CD4-positive, alpha-beta T cell (primary cell): ENCODE measurements around the gene PHLDB3. TPM values are rescaled to one million over a fixed set of nuclear protein-coding genes. Genes with fewer than 3 reads are reported as not detected.

Experiments
- ATAC-seq: fragments of 200-7000 bp; cut with Tn5 transposase; one replicate; pipeline ENCODE4 v1.10.0; 2022; ENCODE audit warnings: mild to moderate bottlenecking; ENCODE audit not compliant: poor library complexity
- CTCF ChIA-PET: fragments of 350-600 bp; sonication (Branson Sonifier 250); formaldehyde crosslinking; loops from one replicate; lab custom pipeline; 2021; ENCODE audit warnings: antibody characterized with exemption, inconsistent platforms; lab: Charles Lee
- POLR2A ChIA-PET: fragments of 350-600 bp; sonication (Branson Sonifier 250); formaldehyde crosslinking; loops from one replicate; lab custom pipeline; 2021; ENCODE audit warnings: antibody characterized with exemption, inconsistent platforms; lab: Charles Lee
- DNase-seq, 14 experiments: peaks; one replicate each; pipeline ENCODE4 v3.0.0-alpha.2; 2013 to 2020; ENCODE audit warnings: mixed read lengths in 2 of 14
- H3K27ac ChIP-seq, 2 donors: one replicate each; pipeline versions ENCODE4 v1.5.1 to v1.7.0; 2013; ENCODE audit warnings: low read length in 2 of 2, low read depth in 1 of 2, mild to moderate bottlenecking in 1 of 2
- H3K27me3 ChIP-seq, 2 experiments: 1 replicate in 1 of 2; 2 replicates in 1 of 2; pipeline versions ENCODE4 v1.6.1 to v1.7.0; 2013; ENCODE audit warnings: low read length in 2 of 2, control low read depth in 1 of 2, mild to moderate bottlenecking in 1 of 2, moderate library complexity in 1 of 2; ENCODE audit not compliant: insufficient read depth in 2 of 2, control insufficient read depth in 1 of 2
- H3K36me3 ChIP-seq: one replicate; pipeline ENCODE4 v1.6.1; 2013; ENCODE audit warnings: low read length, control low read depth; ENCODE audit not compliant: insufficient read depth
- H3K4me1 ChIP-seq: one replicate; pipeline ENCODE4 v1.6.1; 2013; ENCODE audit warnings: low read length, control low read depth; ENCODE audit not compliant: insufficient read depth
- H3K4me3 ChIP-seq: one replicate; pipeline ENCODE4 v1.5.1; 2013; ENCODE audit warnings: mild to moderate bottlenecking, low read length, moderate library complexity
- H3K9me3 ChIP-seq, 2 experiments: 1 replicate in 1 of 2; 2 replicates in 1 of 2; pipeline versions ENCODE4 v1.6.1 to v1.7.0; 2013; ENCODE audit warnings: low read length in 2 of 2, mild to moderate bottlenecking in 2 of 2, control low read depth in 1 of 2, moderate library complexity in 1 of 2; ENCODE audit not compliant: control insufficient read depth in 1 of 2, insufficient read depth in 1 of 2
- H3K27ac Mint-ChIP-seq: one replicate; pipeline ENCODE4 v1.8.0; 2020; ENCODE audit warnings: mixed read lengths
- H3K27me3 Mint-ChIP-seq: one replicate; pipeline ENCODE4 v1.8.0; 2021; ENCODE audit warnings: mixed read lengths
- H3K36me3 Mint-ChIP-seq: one replicate; pipeline ENCODE4 v1.8.0; 2021; ENCODE audit warnings: low read depth, mixed read lengths
- H3K4me1 Mint-ChIP-seq: one replicate; pipeline ENCODE4 v1.8.0; 2021; ENCODE audit warnings: low read depth, mixed read lengths
- H3K4me3 Mint-ChIP-seq: one replicate; pipeline ENCODE4 v1.8.0; 2020; ENCODE audit warnings: mild to moderate bottlenecking, mixed read lengths
- H3K9me3 Mint-ChIP-seq: one replicate; pipeline ENCODE4 v1.8.0; 2020; ENCODE audit warnings: mixed read lengths
- CTCF ChIP-seq: fragments of 200-600 bp; IDR thresholded peaks from one replicate; pipeline ENCODE4 v1.8.0; 2022; ENCODE audit warnings: antibody characterized with exemption, mild to moderate bottlenecking
- intact Hi-C, 2 experiments: fragments of 100-400 bp; cut with DNase I in 1 of 2; cut with micrococcal nuclease in 1 of 2; formaldehyde crosslinking; loops; one replicate each; pipeline versions ENCODE4 v1.15.1 to v1.9.0; 2023 to 2025; cut with DNase I, micrococcal nuclease
- total RNA-seq, 174 experiments: library from RNA in 2 of 174; stranded (reverse) in 2 of 174; gene quantifications; one replicate each; pipeline ENCODE4 v1.2.3 and lab custom pipeline; 2021 to 2026

The PHLDB3 gene
- total RNA-seq, 2 experiments from 2014 or later, result 75.1 to 77.4 TPM

GRCh38 chr19:43435775-43436174, 68.8 kb downstream of the PHLDB3 start:
- ChIA-PET CTCF (interaction anchor here (0.8 to 4.2 kb wide), 4 partner anchors 11 to 233 kb away, joined by 3 to 25 read pairs (median 6); no protein-coding TSS in a partner anchor), POLR2A (no interaction called here)
- H3K27me3 ChIP-seq, result no peaks in the 10 kb centered on the region
- ATAC-seq (no peak), DNase-seq (no peak)
- Mint-ChIP-seq H3K36me3 (no peaks in the 10 kb centered on the region), H3K9me3 (peaks cover 4% of the 10 kb centered on the region), H3K4me1 (peaks cover 65% of the 10 kb centered on the region), H3K4me3 (no peak overlapping the region), H3K27ac (peak overlapping the region; percentile 96), H3K27me3 (no peaks in the 10 kb centered on the region)
- H3K27ac ChIP-seq, result no peak overlapping the region
- intact Hi-C loops, result loop anchor here in 1 of 2 experiments (10.0 kb wide), 1 partner anchor 369 kb away; the partner anchor contains the start of gene LYPD5
- TF ChIP-seq CTCF, result no peak
- H3K4me3 ChIP-seq, result no peak overlapping the region
- H3K9me3 ChIP-seq, result no peaks in the 10 kb centered on the region
- H3K36me3 ChIP-seq, result no peaks in the 10 kb centered on the region
- H3K4me1 ChIP-seq, result peaks cover 51% of the 10 kb centered on the region

DNA sequence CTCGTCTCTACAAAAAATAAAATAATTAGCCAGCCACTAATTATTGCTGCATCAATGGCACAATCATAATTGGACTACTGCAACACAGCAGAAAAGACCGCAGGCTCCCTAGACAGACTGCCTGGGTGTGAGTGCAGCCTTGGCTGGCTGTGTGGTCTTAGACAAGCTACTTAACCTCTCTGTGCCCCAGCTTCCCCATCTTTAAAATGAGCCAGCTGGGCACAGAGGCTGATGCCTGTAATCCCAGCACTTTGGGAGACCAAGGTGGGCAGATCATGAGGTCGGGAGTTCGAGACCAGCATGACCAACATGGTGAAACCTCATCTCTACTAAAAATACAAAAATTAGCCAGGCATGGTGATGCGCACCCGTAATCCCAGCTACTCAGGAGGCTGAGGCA, 70.9 kb downstream of the PHLDB3 start:
- Mint-ChIP-seq H3K27me3 (no peaks in the 10 kb centered on the region), H3K4me1 (peaks cover 63% of the 10 kb centered on the region), H3K4me3 (no peak overlapping the region), H3K9me3 (peaks cover 4% of the 10 kb centered on the region), H3K27ac (peak overlapping the region; percentile 80), H3K36me3 (no peaks in the 10 kb centered on the region)
- CTCF ChIA-PET, result interaction anchor here (1.4 to 3.3 kb wide), 2 partner anchors 13 to 30 kb away, joined by 7 to 24 read pairs; partner anchors contain the start of gene LYPD3
- intact Hi-C loops, result loop anchor here (1.0 to 10.0 kb wide), 4 partner anchors 10 to 371 kb away; partner anchors contain the start of gene LYPD5 (in 1 of the 2)
- Histone ChIP-seq H3K27me3 (no peaks in the 10 kb centered on the region), H3K9me3 (no peaks in the 10 kb centered on the region), H3K27ac (no peak overlapping the region), H3K36me3 (no peaks in the 10 kb centered on the region), H3K4me1 (peaks cover 40% of the 10 kb centered on the region), H3K4me3 (no peak overlapping the region)
- ATAC-seq, result no peak
- no peak for TF ChIP-seq CTCF
- no peak for DNase-seq
- POLR2A ChIA-PET, result no interaction called here

GRCh38 chr19:43433358-43433673, 71.2 kb downstream of the PHLDB3 start:
- DNase-seq, result no peak
- Histone ChIP-seq H3K4me3 (no peak overlapping the region), H3K27me3 (no peaks in the 10 kb centered on the region), H3K36me3 (no peaks in the 10 kb centered on the region), H3K9me3 (no peaks in the 10 kb centered on the region), H3K4me1 (peaks cover 36% of the 10 kb centered on the region), H3K27ac (no peak overlapping the region)
- no peaks in the 10 kb centered on the region for H3K27me3 Mint-ChIP-seq
- peak overlapping the region; percentile 80 for H3K27ac Mint-ChIP-seq
- no peak overlapping the region for H3K4me3 Mint-ChIP-seq
- H3K36me3 Mint-ChIP-seq, result no peaks in the 10 kb centered on the region
- peaks cover 59% of the 10 kb centered on the region for H3K4me1 Mint-ChIP-seq
- no peak for TF ChIP-seq CTCF
- H3K9me3 Mint-ChIP-seq, result peaks cover 4% of the 10 kb centered on the region
- no peak for ATAC-seq
- ChIA-PET CTCF (interaction anchor here (0.6 to 3.3 kb wide), 15 partner anchors 9 to 163 kb away, joined by 3 to 65 read pairs (median 7); partner anchors contain the start of genes LYPD3, PHLDB3, ZNF575 and ZNF576), POLR2A (interaction anchor here (1.2 to 1.5 kb wide), 2 partner anchors 8 to 71 kb away, joined by 4 to 5 read pairs; no protein-coding TSS in a partner anchor)
- intact Hi-C loops, result loop anchor here (1.0 to 10.0 kb wide), 4 partner anchors 10 to 371 kb away; partner anchors contain the start of gene LYPD5 (in 1 of the 2)
